Measurements from ENCODE around the gene SIT1.

DNA sequence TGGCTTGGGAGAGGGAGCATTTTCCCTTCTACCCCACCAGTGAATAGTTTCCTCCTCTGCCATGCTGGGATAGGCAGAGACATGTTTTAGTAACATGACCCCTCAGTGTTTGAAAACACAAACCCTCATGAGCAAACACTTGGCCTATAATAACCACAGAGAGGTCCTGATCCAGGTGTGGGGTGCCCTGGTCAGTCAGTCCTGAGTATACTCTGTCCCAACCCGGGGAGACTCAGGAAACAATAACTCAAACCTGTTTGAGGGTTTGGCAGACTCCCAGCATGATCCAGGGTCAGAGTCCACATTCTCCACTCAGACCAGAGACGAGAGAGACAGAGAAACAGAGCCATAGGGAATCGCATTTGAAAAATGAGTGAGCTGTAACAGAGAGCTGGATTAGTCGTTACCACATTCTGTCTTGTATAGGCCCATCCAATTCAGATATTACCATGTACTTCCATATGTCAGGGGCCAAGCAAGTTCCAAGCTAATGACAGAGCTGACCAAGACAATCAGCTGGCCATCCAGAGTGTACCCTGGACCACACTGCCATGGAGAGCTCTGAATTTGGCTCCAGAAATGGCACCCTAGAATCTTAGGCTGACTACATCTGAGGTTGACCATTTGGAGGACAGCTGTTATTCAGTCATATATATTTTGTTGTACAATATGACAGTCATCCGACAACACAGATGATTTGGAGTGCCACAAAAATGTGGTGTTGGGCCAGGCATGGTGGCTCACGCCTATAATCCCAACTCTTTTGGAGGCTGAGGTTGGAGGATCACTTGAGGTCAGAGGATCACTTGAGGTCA lies 18.8 kb upstream of the SIT1 start:
- TF ChIP-seq GATA3 (IDR thresholded peaks at IDR 0.05; ENCODE audit: low read depth, low read length) (no peak), GATA2 (IDR thresholded peaks at IDR 0.05; ENCODE audit: low read depth, low read length) (no peak)

Data from SH-SY5Y (cell line).